HG02623 (cell line): ENCODE measurements around the gene FOXRED2.
"Not testable (repeated sequence)": the region's sequence is repeated elsewhere in the genome, so short reads cannot be mapped to it uniquely, and the experiment has no call there.

Experiments used
- ATAC-seq: cut with Tn5 transposase; IDR thresholded peaks from one replicate; pipeline ENCODE4 v1.9.1; 2021; ENCODE audit warnings: moderate library complexity; ENCODE audit not compliant: unreplicated experiment

The FOXRED2 gene

DNA sequence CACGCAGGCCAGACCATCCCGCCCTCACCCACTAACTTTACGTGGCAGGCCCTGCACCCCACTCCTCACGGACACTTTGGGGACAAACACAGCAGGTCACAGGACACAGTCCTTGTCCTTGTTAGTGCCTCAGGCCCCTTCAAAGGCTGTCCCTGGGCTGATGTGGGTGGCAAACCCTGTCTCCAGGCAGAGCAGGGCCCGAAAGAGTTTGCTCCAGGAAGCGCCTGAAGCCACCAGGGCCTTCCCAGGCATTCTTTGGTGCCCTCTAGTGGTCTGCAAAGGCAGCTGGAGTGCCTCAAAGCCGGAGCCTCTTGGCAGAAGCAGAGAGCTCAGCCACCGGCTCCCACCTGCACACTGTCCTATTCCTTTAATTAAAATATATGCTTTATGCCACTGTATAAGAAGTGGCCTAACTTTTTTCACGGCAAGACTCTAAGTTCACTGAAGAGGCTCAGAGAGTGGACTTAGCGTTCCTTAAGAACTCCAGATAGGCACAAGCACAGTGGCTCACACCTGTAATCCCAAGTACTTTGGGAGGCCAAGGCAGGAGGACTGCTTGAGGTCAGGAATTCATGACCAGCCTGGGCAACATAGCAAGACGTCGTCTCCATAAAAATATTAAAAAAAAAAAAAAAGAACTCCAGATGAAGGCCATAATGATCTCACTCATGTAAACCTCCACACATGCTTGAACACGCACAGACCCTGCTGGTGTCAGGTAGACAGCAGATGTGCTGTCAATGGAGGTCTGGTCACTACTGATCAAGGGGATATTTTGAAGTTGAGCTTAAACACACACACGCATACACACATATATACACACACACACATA is 36.5 kb downstream of the FOXRED2 start:
- no peak for ATAC-seq

GRCh38 chr22:36469094-36469710 is 37.6 kb downstream of the FOXRED2 start:
- no peak for ATAC-seq

DNA sequence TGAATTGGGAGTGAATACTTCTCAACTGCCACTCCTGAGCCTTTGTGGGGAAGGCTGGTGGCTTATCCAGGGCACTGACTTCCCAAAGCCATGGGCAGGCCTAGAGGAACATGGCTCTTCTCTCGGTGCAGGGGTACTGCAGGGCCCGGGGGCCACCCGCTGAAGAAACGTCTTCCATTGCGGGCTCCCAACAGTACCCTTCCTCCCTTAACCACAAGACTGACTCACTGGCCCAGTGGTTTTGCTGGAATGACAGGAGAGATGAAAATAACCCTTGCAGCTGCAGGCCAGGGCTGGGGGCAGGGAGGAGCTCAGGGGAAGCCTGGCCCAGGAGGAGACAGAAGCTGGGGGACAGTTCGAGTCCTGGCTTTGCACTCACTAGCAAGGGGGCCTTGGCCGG is 38.9 kb downstream of the FOXRED2 start:
- ATAC-seq, result no peak

- no peak for ATAC-seq
Measured at GRCh38 chr22:36467042-36467810, 39.6 kb downstream of the FOXRED2 start.

DNA sequence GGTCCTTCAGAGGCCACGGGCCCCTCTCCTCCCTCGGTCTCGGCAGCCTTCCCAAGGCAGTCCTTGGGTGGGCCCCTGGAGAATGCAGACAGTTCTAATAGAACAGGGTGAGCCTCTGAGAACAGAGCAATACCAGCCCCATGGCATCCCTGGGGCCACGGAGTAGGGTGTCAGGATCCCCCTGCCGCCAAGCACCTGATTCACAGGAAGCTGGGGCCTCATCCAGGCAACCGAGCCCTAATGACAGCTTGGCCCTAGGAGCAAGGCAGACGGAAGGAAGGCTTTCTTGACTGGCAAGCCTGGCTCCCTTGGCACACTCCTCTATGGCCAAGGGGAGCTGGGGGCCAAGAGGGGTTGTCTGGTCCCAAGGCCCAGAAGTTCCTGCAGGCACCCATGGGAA is 40.6 kb downstream of the FOXRED2 start:
- ATAC-seq, result no peak

DNA sequence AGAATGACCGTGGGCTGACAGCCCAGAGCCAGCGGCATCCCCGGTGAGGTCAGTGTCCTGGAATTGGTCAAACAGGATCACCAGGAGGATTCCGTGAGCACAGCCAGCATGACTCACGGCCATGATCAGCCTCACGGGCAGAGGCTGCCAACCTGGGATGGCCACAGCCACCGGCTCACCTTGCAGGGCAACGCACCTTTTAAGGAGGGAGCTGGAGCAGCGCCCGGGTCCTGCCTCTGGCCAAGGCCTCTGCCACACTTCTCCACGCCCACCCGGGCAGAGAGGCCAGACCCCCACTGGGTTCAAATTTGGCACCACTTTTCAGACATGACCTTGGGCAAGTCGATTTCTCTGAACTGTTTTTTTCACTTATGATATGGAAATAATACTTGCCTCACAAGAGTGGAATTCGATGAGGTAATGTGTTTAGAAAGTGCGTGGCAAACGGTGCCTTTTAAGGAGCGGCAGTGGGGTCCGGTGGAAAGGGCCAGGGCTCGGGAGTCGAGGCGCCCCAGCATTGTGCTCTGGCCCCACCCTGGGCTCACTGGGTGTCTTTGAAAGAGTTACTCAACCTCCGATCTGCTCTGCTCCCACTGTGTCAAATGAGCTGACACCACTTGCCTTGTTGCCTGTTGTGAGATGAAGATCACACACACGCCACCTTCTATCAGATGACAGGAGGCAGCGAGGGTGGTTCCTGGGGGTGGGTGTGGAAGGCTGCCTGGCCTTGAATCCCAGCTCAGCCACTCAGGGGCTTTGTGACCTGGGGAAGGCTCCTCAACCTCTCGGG is 41.4 kb downstream of the FOXRED2 start:
- no peak for ATAC-seq

- ATAC-seq, result no peak
Measured at GRCh38 chr22:36464715-36465231, 42.1 kb downstream of the FOXRED2 start.

- no peak for ATAC-seq
Measured at GRCh38 chr22:36463783-36464184, 43.1 kb downstream of the FOXRED2 start.

GRCh38 chr22:36461665-36462649 is 44.9 kb downstream of the FOXRED2 start:
- no peak for ATAC-seq

GRCh38 chr22:36460202-36460601 is 46.6 kb downstream of the FOXRED2 start:
- ATAC-seq, result no peak

DNA sequence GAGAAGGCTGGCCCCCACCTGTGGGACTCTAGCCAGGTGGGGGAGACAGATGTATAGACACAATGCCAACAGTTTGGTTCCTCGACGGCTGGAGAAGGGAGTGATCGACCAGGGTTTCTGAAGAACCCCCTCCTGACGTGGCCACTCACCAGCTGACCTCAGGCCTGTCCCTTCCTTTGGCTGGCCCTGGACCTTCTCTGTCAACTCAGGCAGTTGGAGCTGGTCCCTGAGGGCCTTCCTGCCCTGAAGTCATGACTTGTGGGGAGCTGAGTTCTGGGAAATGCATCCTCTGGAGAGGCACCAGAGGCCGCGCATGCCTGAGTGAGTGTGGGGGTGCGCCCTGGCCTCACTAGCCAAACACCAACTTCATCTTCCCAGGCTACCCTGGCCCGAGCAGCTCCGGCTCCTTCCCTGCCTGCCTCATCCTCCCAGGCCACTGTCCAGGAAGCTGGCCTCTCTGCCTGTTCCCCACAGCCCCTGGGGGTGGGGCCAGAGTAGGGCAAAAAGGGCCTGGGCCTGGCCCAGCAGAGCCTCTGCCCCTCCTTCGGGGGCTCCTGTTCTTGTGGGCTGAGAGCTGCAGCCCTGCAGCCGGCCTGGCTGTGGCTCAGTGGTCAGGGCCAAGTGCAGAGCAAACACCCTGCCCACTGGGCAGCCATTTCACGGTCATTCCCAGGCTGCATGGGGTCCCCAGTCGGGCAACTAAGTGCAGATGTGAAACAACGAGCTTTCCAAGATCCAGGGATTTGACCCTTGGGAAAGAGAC is 49.0 kb downstream of the FOXRED2 start:
- ATAC-seq, result no peak

DNA sequence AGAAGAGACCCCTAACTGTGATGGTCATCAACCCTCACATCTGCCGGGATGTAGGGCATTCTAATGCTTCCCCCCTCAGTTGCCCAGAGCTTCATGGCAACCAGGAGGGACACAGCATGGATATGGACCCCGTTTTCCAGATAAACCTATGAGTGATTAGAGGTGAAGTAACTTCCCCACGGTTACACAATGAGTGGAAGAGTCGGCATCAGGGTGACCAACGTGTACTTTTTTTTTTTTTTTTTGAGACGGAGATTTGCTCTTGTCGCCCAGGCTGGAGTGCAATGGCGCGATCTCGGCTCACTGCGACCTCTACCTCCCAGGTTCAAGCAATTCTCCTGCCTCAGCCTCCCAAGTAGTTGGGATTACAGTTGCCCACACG is 50.4 kb downstream of the FOXRED2 start:
- no peak for ATAC-seq

DNA sequence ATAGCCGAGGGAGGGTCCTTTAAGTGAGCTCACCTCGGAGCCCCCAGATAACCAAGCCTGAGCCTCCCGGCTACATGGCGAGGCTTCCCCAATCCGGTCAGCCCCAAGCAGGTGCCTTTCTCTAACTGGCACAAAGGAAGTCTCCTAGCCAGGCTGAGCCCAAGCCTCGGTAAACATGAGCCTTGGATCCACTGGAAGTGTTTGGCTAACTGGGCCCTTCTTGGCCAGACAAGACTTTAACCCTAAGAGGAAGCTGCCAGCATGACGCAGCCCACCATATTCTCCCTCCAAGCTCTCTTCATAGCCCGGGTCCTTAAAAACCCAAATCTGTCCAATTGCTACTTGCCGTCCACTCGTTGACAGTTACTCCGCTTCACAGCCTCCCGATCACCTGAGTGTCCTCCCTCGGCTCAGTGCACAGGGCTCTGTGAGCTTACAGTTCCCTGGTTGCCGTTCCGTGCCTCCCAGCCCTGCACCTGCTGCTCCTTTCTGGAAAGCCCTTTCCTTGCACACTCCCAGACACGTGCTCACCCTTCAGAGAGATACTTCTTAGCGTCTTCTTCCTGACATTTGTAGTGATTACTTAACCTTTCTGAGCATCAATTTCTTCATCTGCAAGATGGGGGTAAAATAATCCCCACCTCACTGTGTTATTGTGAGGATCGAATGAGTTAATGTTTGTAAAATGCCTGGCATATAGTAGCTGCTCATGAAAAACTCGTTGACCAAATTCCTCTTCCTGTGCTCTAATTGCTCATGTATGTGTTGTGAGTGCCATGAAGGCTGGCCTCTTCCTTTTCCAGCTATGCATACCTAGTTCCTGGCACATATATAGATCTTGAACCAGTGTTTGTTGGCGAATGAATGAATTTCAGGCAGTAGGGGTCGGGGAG is 51.0 kb downstream of the FOXRED2 start:
- no peak for ATAC-seq

GRCh38 chr22:36454916-36455570 is 51.8 kb downstream of the FOXRED2 start:
- peak; percentile 61 for ATAC-seq

DNA sequence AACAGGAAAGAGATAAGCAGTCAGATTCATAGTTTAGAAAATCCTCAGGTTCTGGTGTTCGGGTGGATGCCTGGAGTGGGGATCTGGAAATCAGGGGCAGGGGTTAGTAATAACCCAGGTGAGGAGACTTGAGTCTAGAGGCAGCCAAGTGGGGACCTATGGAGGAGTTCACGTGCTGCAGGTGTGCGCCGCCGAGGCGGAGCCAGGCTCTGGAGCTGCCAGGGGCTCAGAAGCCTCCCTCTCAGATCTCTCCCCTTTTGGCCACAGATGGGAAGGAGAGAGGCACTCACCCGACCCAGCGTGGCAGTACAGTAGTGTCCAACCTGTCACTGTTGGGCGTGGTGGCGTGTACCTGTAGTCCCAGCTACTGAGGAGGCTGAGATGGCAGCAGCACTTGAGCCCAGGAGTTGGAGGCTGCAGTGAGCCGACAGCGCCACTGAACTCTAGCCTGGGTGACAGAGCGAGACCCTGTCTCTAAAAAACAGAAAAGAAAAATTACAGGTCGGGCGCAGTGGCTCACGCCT is 52.9 kb downstream of the FOXRED2 start:
- no peak for ATAC-seq

- ATAC-seq, result not testable (repeated sequence)
Measured at GRCh38 chr22:36452978-36453607, 53.7 kb downstream of the FOXRED2 start.
